SK-N-MC (cell line): ENCODE measurements around the gene STX7.

Experiments
- DNase-seq: peaks from one replicate; pipeline ENCODE4 v3.0.0-alpha.2; 2011; ENCODE audit warnings: low read depth, low spot score
- H3K27ac ChIP-seq: fragments of 200-600 bp; sonication (generic); 2 replicates; pipeline ENCODE4 v1.5.1; 2016; ENCODE audit warnings: mixed run types
- H3K36me3 ChIP-seq: fragments of 200-600 bp; sonication (generic); 2 replicates; pipeline ENCODE4 v1.6.1; 2017; ENCODE audit warnings: antibody characterized with exemption, low read length, mixed read lengths; ENCODE audit not compliant: insufficient read depth
- H3K4me3 ChIP-seq: fragments of 200-600 bp; sonication (generic); 2 replicates; pipeline ENCODE4 v1.5.1; 2016
- H3K9ac ChIP-seq: fragments of 200-600 bp; sonication (generic); 2 replicates; pipeline ENCODE4 v1.8.0; 2017; ENCODE audit warnings: mixed run types, mixed read lengths; ENCODE audit not compliant: insufficient read length
- H3K9me3 ChIP-seq: fragments of 200-600 bp; sonication (generic); 2 replicates; pipeline ENCODE4 v1.6.1; 2017; ENCODE audit warnings: low read depth, mild to moderate bottlenecking, antibody characterized with exemption, low read length, moderate library complexity, mixed read lengths
- EZH2 ChIP-seq: fragments of 200-600 bp; sonication (generic); IDR thresholded peaks from one replicate; pipeline ENCODE4 v1.6.1; 2017; ENCODE audit warnings: antibody characterized with exemption
- FOXP2 ChIP-seq: optimal IDR thresholded peaks from 2 replicates; pipeline ENCODE3; 2011; ENCODE audit warnings: mild to moderate bottlenecking, moderate library complexity; ENCODE audit not compliant: insufficient read depth; ENCODE audit errors: extremely low read length, control extremely low read depth
- POLR2AphosphoS5 ChIP-seq: IDR thresholded peaks from 2 replicates; pipeline ENCODE4 v1.6.1; 2012; ENCODE audit warnings: mild to moderate bottlenecking, low read depth, low read length, borderline replicate concordance

Gene STX7

DNA sequence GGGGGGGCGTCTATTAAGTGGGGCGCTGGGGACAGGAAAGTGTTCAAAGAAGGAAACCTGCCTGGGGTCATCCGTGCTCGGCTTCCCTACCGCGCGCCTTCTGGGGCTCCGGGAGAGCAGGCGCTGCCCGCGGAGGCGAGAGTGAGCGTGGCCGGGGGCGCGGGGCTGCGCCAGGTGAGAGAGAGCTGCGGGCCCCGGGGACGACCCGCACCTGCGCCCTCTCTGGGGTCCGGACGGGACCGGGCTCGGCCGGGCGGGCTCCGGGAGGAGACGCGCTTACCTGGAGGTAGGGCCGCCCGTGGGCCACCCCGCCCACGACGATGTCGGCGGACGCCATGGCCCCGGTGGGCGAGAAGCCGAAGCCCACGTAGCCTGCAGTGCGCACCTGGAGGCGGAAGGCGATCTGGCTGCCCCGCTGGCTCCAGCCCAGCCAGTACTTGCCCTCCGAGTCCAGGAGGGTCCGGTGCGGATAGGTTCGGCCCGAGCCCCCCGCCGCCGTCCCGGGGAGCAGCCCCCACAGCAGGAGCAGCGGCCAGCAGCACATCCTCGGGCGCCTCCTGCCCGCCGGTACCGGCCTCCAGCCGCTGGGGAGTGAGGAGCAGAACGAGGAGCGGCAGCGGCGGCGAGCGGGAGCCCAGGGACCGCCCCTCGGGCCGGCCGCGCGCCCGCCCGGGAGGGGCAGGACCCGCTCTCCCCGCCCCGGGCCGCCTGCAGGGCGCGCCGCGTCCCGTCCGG lies 111.9 kb downstream of the STX7 start, which contains the start of gene MOXD1:
Gene MOXD1, minus strand, starts transcription at position 593 of the 735 bp plus-strand sequence. Its CDS starts 49 bp downstream, at position 544.
- Histone ChIP-seq H3K9ac (no peak within 1 kb of the TSS), H3K4me3 (peak within 1 kb of the TSS; percentile 42), H3K36me3 (no peaks in the 10 kb centered on the region), H3K9me3 (no peaks in the 10 kb centered on the region), H3K27ac (no peak within 1 kb of the TSS)
- no peak for DNase-seq
- TF ChIP-seq EZH2: no peak
- no peak for TF ChIP-seq FOXP2
- no peak for TF ChIP-seq POLR2AphosphoS5

DNA sequence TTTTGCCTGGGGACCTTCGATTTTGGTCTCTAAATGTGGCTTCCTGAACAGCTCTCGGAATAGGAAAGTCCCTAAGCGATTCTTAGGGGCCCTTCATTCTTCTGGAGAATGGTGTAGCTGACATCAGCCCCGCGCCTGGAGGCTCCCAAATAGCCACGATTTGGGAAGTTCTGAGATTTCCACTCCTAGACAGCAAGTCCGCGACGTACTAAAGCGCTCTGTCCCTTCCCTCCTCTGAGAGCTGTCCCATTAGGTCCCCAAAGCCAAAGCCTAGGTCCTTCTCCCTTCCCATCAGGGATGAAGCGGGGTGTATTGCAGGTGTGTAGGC lies 112.4 kb downstream of the STX7 start:
- Histone ChIP-seq H3K9me3 (no peaks in the 10 kb centered on the region), H3K27ac (no peak overlapping the region), H3K36me3 (no peaks in the 10 kb centered on the region), H3K4me3 (peak overlapping the region; percentile 18; the same call in 1 of the 2 replicates), H3K9ac (no peak overlapping the region)
- TF ChIP-seq EZH2 (no peak), POLR2AphosphoS5 (no peak), FOXP2 (no peak)
- DNase-seq: no peak

GRCh38 chr6:132399376-132400074 lies 113.4 kb downstream of the STX7 start:
- no peaks in the 10 kb centered on the region for H3K9me3 ChIP-seq
- H3K27ac ChIP-seq: no peak overlapping the region; the same call in 1 of the 2 replicates
- TF ChIP-seq POLR2AphosphoS5 (no peak), FOXP2 (no peak), EZH2 (no peak)
- H3K9ac ChIP-seq: no peak overlapping the region
- H3K4me3 ChIP-seq: no peak overlapping the region
- no peaks in the 10 kb centered on the region for H3K36me3 ChIP-seq
- DNase-seq: no peak
